Thoracic aorta (tissue), 2 donors: ENCODE results near the gene RTN4IP1. TPM values are rescaled to one million over a fixed set of nuclear protein-coding genes. Genes with fewer than 3 reads are reported as not detected.
A peak's percentile ranks its signal among the peaks of the same experiment; 100 is the strongest.

Experiments
- ATAC-seq: fragments of 150-250 bp; one replicate; pipeline ENCODE4 v1.8.0; 2017; ENCODE audit warnings: low read depth; ENCODE audit not compliant: insufficient number of reproducible peaks, low FRiP score
- DNase-seq: peaks from one replicate; pipeline ENCODE4 v3.0.0-alpha.2; 2020; ENCODE audit warnings: low spot score
- H3K27ac ChIP-seq, 2 donors: fragments of 200-600 bp; sonication (generic); 1 replicate in 1 of 2; 2 replicates in 1 of 2; pipeline ENCODE4 v1.5.1; 2016; ENCODE audit warnings: mild to moderate bottlenecking in 2 of 2, moderate library complexity in 2 of 2
- H3K27me3 ChIP-seq: fragments of 200-600 bp; sonication (generic); replicated peaks from 2 replicates; pipeline ENCODE4 v1.6.0; 2016; ENCODE audit warnings: mild to moderate bottlenecking; ENCODE audit not compliant: insufficient read depth
- H3K36me3 ChIP-seq: fragments of 200-600 bp; sonication (generic); one replicate; pipeline ENCODE4 v1.5.1; 2016
- H3K4me1 ChIP-seq, 2 donors: fragments of 200-600 bp; sonication (generic); 1 replicate in 1 of 2; 2 replicates in 1 of 2; pipeline versions ENCODE4 v1.5.1 to v1.6.0; 2016; ENCODE audit warnings: low read depth in 2 of 2, mild to moderate bottlenecking in 1 of 2; ENCODE audit not compliant: control insufficient read depth in 1 of 2
- H3K4me3 ChIP-seq: fragments of 200-600 bp; sonication (generic); 2 replicates; pipeline ENCODE4 v1.5.1; 2016; ENCODE audit warnings: mild to moderate bottlenecking
- H3K9me3 ChIP-seq: fragments of 200-600 bp; sonication (generic); 2 replicates; pipeline ENCODE4 v1.5.1; 2016
- CTCF ChIP-seq: fragments of 200-600 bp; sonication (generic); IDR thresholded peaks from one replicate; pipeline ENCODE4 v1.5.1; 2019; ENCODE audit warnings: antibody characterized with exemption
- total RNA-seq, 2 donors: library from RNA; depleted of rRNA; stranded (reverse); fragments of >200 nt; gene quantifications; one replicate each; pipeline versions ENCODE4 v1.1.0 to v1.2.3, GENCODE V29; 2016

Gene RTN4IP1
- total RNA-seq, 2 donors from 2014 or later, result 1.3 to 10.7 TPM

GRCh38 chr6:106547601-106548453 lies 81.5 kb downstream of the RTN4IP1 start:
- Histone ChIP-seq H3K27ac (peak overlapping the region; percentile 62 to 86), H3K9me3 (no peaks in the 10 kb centered on the region), H3K4me3 (no peak overlapping the region), H3K36me3 (no peaks in the 10 kb centered on the region), H3K4me1 (peaks cover 26 to 28% of the 10 kb centered on the region in 2 donors), H3K27me3 (no peaks in the 10 kb centered on the region)
- DNase-seq (no peak), ATAC-seq (no peak)
- no peak for TF ChIP-seq CTCF

- Histone ChIP-seq H3K36me3 (no peaks in the 10 kb centered on the region), H3K4me3 (no peak overlapping the region), H3K9me3 (no peaks in the 10 kb centered on the region), H3K4me1 (peaks cover 26 to 28% of the 10 kb centered on the region in 2 donors), H3K27ac (peak overlapping the region; percentile 62 to 86), H3K27me3 (no peaks in the 10 kb centered on the region)
- no peak for TF ChIP-seq CTCF
- peak; percentile 19 for DNase-seq
- ATAC-seq, result peak; percentile 71
Observed at GRCh38 chr6:106546691-106547414, 82.4 kb downstream of the RTN4IP1 start.

- no peaks in the 10 kb centered on the region for H3K27me3 ChIP-seq
- H3K4me1 ChIP-seq, result peaks cover 26 to 28% of the 10 kb centered on the region in 2 donors
- no peaks in the 10 kb centered on the region for H3K9me3 ChIP-seq
- TF ChIP-seq CTCF, result no peak
- DNase-seq (no peak), ATAC-seq (peak; percentile 44)
- H3K4me3 ChIP-seq, result no peak overlapping the region
- H3K36me3 ChIP-seq, result no peaks in the 10 kb centered on the region
- H3K27ac ChIP-seq, result peak overlapping the region; percentile 62 to 86
Observed at GRCh38 chr6:106546261-106546690, 83.0 kb downstream of the RTN4IP1 start.

GRCh38 chr6:106540907-106541306 lies 88.4 kb downstream of the RTN4IP1 start:
- no peaks in the 10 kb centered on the region for H3K27me3 ChIP-seq
- DNase-seq, result no peak
- no peaks in the 10 kb centered on the region for H3K36me3 ChIP-seq
- TF ChIP-seq CTCF, result no peak
- no peak overlapping the region for H3K27ac ChIP-seq
- no peak for ATAC-seq
- H3K9me3 ChIP-seq, result no peaks in the 10 kb centered on the region
- peaks cover 2 to 3% of the 10 kb centered on the region in 2 donors for H3K4me1 ChIP-seq
- no peak overlapping the region for H3K4me3 ChIP-seq

GRCh38 chr6:106540432-106540831 lies 88.9 kb downstream of the RTN4IP1 start:
- Histone ChIP-seq H3K36me3 (no peaks in the 10 kb centered on the region), H3K27me3 (no peaks in the 10 kb centered on the region), H3K9me3 (no peaks in the 10 kb centered on the region), H3K4me1 (no peaks in the 10 kb centered on the region), H3K27ac (no peak overlapping the region), H3K4me3 (no peak overlapping the region)
- TF ChIP-seq CTCF, result no peak
- DNase-seq (no peak), ATAC-seq (no peak)
